Measurements from ENCODE around the gene ST6GALNAC6. TPM values are rescaled to one million over a fixed set of nuclear protein-coding genes. Genes with fewer than 3 reads are reported as not detected.
"Not testable (repeated sequence)": the region's sequence is repeated elsewhere in the genome, so short reads cannot be mapped to it uniquely, and the experiment has no call there.

The ST6GALNAC6 gene
- total and polyA plus RNA-seq, 2 experiments from 2014 or later = 31.8 to 47.7 TPM

- Histone ChIP-seq H3K9me3 (ENCODE audit: low read depth) (no peaks in the 10 kb centered on the region), H3K9me2 (replicated peaks; ENCODE audit: insufficient read depth) (no peaks in the 10 kb centered on the region), H3K79me2 (no peaks in the 10 kb centered on the region), H2AFZ (no peak overlapping the region), H3K27ac (peak overlapping the region; percentile 46), H3K4me1 (ENCODE audit: insufficient read depth) (peaks cover 10% of the 10 kb centered on the region), H3K27me3 (no peaks in the 10 kb centered on the region), H3K4me3 (no peak overlapping the region), H3K4me2 (no peak overlapping the region), H3K36me3 (replicated peaks; ENCODE audit: insufficient read depth, low read depth) (no peaks in the 10 kb centered on the region), H4K20me1 (ENCODE audit: insufficient read depth, poor library complexity, severe bottlenecking) (no peaks in the 10 kb centered on the region)
- DNase-seq (ENCODE audit: low spot score) = no peak
- WGBS (ENCODE audit: low lambda C conversion rate, missing lambda C conversion rate) = 47% methylated on average over 6 of the region's 6 CpGs
- TF ChIP-seq EZH2phosphoT487 (IDR thresholded peaks at IDR 0.05; ENCODE audit: low read depth, severe bottlenecking, unreplicated experiment) = no peak
- TF ChIP-seq CTCF (IDR thresholded peaks at IDR 0.05; ENCODE audit: poor library complexity) = no peak
- TF ChIP-seq EZH2 (IDR thresholded peaks at IDR 0.05; ENCODE audit: borderline replicate concordance) = no peak
These were observed 52.3 kb downstream of the ST6GALNAC6 start for GRCh38 chr9:127847178-127847510.

- H2AFZ ChIP-seq = no peak overlapping the region
- DNase-seq (ENCODE audit: low spot score) = no peak
- H3K36me3 ChIP-seq (replicated peaks; ENCODE audit: insufficient read depth, low read depth) = no peaks in the 10 kb centered on the region
- no peaks in the 10 kb centered on the region for H3K9me2 ChIP-seq (replicated peaks; ENCODE audit: insufficient read depth)
- H4K20me1 ChIP-seq (ENCODE audit: insufficient read depth, poor library complexity, severe bottlenecking) = no peaks in the 10 kb centered on the region
- no peak overlapping the region for H3K4me3 ChIP-seq
- TF ChIP-seq EZH2 (IDR thresholded peaks at IDR 0.05; ENCODE audit: borderline replicate concordance) = no peak
- TF ChIP-seq CTCF (IDR thresholded peaks at IDR 0.05; ENCODE audit: poor library complexity) = no peak
- TF ChIP-seq EZH2phosphoT487 (IDR thresholded peaks at IDR 0.05; ENCODE audit: low read depth, severe bottlenecking, unreplicated experiment) = no peak
- H3K27me3 ChIP-seq = no peaks in the 10 kb centered on the region
- 67% methylated on average over 18 of the region's 18 CpGs for WGBS (ENCODE audit: low lambda C conversion rate, missing lambda C conversion rate)
- peaks cover 10% of the 10 kb centered on the region for H3K4me1 ChIP-seq (ENCODE audit: insufficient read depth)
- H3K4me2 ChIP-seq = no peak overlapping the region
- no peaks in the 10 kb centered on the region for H3K79me2 ChIP-seq
- peak overlapping the region; percentile 46 for H3K27ac ChIP-seq
- H3K9me3 ChIP-seq (ENCODE audit: low read depth) = no peaks in the 10 kb centered on the region
These were observed 52.8 kb downstream of the ST6GALNAC6 start for GRCh38 chr9:127846443-127847177.

DNA sequence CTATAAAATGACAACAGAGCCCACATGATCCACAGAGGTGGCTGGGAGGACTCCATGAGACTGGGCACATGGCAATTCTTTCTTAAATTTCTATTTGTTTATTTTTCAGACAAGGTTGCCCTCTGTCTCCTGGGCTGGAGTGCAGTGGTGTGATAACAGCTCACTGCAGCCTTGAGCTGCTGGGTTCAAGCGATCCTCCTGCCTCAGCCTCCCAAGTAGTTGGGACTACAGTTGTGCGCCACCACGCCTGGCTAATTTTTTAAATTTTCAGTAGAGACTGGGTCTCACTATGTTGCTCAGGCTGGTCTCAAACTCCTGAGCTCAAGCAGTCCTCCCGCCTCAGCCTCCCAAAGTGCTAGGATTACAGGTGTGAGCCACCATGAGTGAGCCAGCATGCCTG lies 53.8 kb downstream of the ST6GALNAC6 start:
- not testable (repeated sequence) for H3K27ac ChIP-seq; DNase-seq (ENCODE audit: low spot score); H3K4me3 ChIP-seq; H2AFZ ChIP-seq; H3K27me3 ChIP-seq; H4K20me1 ChIP-seq (ENCODE audit: insufficient read depth, poor library complexity, severe bottlenecking); H3K9me2 ChIP-seq (replicated peaks; ENCODE audit: insufficient read depth); H3K9me3 ChIP-seq (ENCODE audit: low read depth); H3K4me2 ChIP-seq; H3K36me3 ChIP-seq (replicated peaks; ENCODE audit: insufficient read depth, low read depth); H3K79me2 ChIP-seq
- 98% methylated on average over 4 of the region's 4 CpGs for WGBS (ENCODE audit: low lambda C conversion rate, missing lambda C conversion rate)
- peaks cover 10% of the 10 kb centered on the region for H3K4me1 ChIP-seq (ENCODE audit: insufficient read depth)

- Histone ChIP-seq H3K27ac (peak overlapping the region; percentile 20), H3K4me3 (no peak overlapping the region), H3K79me2 (no peaks in the 10 kb centered on the region), H3K9me3 (ENCODE audit: low read depth) (no peaks in the 10 kb centered on the region), H3K9me2 (replicated peaks; ENCODE audit: insufficient read depth) (no peaks in the 10 kb centered on the region), H2AFZ (no peak overlapping the region), H3K27me3 (no peaks in the 10 kb centered on the region), H3K4me2 (no peak overlapping the region), H4K20me1 (ENCODE audit: insufficient read depth, poor library complexity, severe bottlenecking) (no peaks in the 10 kb centered on the region), H3K4me1 (ENCODE audit: insufficient read depth) (peaks cover 10% of the 10 kb centered on the region), H3K36me3 (replicated peaks; ENCODE audit: insufficient read depth, low read depth) (no peaks in the 10 kb centered on the region)
- 66% methylated on average over 16 of the region's 16 CpGs for WGBS (ENCODE audit: low lambda C conversion rate, missing lambda C conversion rate)
- TF ChIP-seq EZH2phosphoT487 (IDR thresholded peaks at IDR 0.05; ENCODE audit: low read depth, severe bottlenecking, unreplicated experiment) (no peak), CTCF (IDR thresholded peaks at IDR 0.05; ENCODE audit: poor library complexity) (no peak), EZH2 (IDR thresholded peaks at IDR 0.05; ENCODE audit: borderline replicate concordance) (no peak)
- peak; percentile 4 for DNase-seq (ENCODE audit: low spot score)
These were observed 54.5 kb downstream of the ST6GALNAC6 start for GRCh38 chr9:127844821-127845359.
